Effector CD8-positive, alpha-beta T cell (primary cell): ENCODE data around the gene LTBP1.

Experiments used
- DNase-seq: peaks from one replicate; lab custom pipeline; 2025; lab: John Stamatoyannopoulos, UW

The LTBP1 gene

GRCh38 chr2:33118651-33119050, 171.9 kb downstream of the LTBP1 start:
- DNase-seq: no peak

- DNase-seq: no peak
These were observed 174.7 kb downstream of the LTBP1 start for GRCh38 chr2:33121416-33121815.

DNA sequence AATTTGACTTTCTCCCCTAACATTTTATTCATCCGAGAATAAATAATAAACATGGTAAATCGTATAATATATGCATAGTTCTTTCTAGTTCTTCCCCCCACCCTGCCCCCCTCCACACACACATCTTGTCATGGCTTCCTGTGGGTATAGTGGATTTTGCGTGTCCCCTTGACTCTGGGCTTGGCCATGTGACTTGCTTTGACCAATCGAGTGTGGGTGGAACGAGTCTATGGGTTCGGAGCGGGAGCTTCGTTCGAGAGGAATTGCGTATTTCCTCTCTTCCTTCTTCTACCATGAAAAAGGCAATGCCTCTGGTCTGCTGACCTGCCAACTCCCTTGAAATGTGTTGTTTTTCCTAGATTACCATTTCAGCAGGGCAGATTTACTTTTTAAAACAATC, 175.2 kb downstream of the LTBP1 start:
- DNase-seq: no peak

GRCh38 chr2:33122726-33123125, 176.0 kb downstream of the LTBP1 start:
- DNase-seq: no peak

DNA sequence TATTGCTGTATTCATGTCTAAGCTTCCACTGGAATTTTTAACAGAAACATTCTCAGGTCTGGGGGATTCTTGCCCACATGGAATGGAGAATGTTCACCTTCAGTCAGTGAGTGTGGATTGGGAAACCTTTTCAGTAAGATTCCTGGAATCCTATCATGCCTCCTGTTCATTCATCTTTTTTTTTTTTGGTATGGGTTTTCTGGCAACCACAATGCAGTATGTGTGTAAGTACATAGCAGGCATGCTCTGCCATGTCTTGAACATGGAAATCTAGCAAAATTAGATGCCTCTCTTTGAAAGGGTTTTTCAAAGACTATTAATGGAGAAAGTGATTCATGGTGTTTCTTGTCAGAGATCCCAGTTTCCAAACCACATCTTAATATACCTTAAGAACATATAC, 176.5 kb downstream of the LTBP1 start:
- DNase-seq: no peak

GRCh38 chr2:33126552-33126951, 179.8 kb downstream of the LTBP1 start:
- no peak for DNase-seq

DNA sequence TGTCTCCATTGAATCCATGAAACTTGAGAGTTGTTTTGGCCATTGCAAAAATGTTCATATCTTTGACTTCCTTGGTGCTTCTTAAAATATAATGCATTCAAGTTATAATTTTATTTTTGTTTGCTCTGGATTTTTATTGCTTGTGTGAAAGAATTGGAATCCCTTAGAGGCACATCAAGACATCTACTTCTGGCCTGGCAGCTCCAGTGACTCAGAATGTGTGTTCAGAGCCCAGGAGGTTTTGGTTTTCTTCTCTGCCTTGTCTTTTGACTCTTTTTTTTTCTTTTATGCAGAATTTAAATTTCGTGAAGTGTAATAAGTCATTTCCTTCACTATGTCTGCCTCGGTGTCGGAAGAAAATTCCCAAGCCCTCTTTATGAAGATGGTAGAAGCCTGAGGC, 180.2 kb downstream of the LTBP1 start:
- no peak for DNase-seq

GRCh38 chr2:33129263-33130053, 182.7 kb downstream of the LTBP1 start:
- no peak for DNase-seq

GRCh38 chr2:33130054-33130447, 183.3 kb downstream of the LTBP1 start:
- DNase-seq: no peak

- no peak for DNase-seq
These were observed 183.8 kb downstream of the LTBP1 start for GRCh38 chr2:33130544-33130943.

- DNase-seq: no peak
These were observed 184.4 kb downstream of the LTBP1 start for GRCh38 chr2:33131111-33131510.

DNA sequence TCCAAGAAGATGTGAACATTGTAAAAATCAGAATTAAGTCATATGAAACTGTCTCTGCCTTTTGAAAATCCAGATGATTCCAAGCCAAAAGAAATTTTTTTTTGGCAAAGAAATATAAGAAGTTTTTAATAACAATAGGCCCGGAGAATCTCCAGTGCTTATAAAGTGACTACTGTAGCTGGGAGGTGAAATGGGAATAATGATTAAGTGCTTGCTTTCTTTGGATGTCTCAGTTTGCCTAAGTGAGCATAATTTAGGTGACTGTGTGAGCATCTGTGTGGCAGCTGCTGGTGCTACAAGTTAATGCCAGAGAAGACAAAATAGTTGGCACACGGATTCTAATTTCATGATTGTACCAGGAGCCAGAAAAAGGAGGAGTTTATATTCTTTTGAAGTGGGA, 185.0 kb downstream of the LTBP1 start:
- no peak for DNase-seq

DNA sequence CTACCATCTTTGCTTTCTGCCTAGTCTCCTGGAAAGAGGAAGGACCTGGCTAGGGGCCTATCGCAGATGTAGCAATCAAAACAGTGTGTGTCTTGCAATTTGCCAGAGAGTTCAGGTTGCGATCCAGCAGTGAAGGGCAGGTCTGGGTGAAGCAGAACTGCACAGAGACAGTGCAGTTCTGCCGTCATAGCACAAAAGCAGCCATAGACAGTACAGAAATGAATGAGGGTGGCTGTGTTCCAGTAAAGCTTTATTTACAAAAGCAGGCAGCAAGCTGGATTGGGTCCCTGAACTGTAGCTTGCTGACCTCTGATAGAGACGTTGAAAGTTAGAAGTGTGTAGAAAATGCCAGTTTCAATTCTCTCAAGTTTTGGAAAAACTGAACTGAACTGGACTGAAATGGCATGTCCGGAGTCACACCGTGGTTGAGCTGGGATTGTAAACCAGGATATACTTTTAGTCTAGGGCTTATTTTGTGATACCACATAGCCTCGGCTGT, 186.8 kb downstream of the LTBP1 start:
- no peak for DNase-seq

GRCh38 chr2:33134086-33134771, 187.5 kb downstream of the LTBP1 start:
- no peak for DNase-seq

DNA sequence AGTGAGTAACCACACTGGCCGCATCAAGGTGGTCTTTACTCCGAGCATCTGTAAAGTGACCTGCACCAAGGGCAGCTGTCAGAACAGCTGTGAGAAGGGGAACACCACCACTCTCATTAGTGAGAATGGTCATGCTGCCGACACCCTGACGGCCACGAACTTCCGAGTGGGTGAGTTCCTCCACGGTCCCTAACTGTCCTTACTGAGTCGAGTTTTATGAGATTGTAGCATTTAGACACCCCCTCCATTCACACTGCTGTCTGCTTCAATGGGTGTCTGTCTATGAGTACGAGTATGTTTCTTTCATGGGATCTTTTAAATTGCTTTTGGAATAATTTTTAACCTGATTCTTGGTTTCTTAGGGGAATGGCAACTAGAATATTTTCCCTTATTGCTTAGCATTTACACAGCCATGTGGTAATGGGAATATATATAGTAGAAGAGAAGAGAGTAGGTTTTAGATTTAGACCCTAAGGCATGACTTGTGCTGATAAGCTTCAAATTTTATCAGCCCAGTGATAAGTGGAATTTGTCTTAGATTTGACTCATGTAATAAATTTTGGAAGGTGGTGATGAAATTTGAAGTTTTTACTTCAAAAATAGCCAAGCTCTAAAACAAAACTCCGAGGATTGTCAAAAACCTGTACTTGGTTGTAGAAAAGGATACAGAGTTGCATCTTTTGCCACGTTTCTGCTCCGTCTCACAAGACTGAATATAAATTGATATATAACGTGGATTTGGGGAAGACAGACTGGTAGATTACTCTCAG, 188.2 kb downstream of the LTBP1 start:
- no peak for DNase-seq

GRCh38 chr2:33135645-33136044, 188.9 kb downstream of the LTBP1 start:
- no peak for DNase-seq

- no peak for DNase-seq
These were observed 189.3 kb downstream of the LTBP1 start for GRCh38 chr2:33136056-33136455.

DNA sequence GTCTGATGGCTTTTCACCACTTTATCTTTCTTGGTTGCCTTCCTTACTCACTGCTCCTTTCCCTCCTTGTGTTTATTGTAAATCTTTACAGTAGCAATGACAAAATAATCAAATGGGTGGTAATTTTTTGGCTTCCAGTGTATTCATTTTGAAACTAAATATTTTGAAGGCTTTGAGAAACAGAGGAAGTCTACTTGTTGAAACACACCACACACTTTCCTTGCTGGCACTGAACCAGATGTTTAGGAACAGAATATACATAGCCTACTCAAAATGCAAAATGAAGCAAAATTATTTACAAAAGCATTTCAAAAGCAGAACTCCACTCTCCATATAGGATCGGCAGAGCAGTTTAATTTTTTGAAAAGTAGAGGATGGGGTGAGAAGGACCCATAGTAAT, 189.8 kb downstream of the LTBP1 start:
- DNase-seq: no peak

GRCh38 chr2:33137331-33137730, 190.6 kb downstream of the LTBP1 start:
- DNase-seq: no peak

- DNase-seq: no peak
These were observed 193.2 kb downstream of the LTBP1 start for GRCh38 chr2:33139949-33140348.

DNA sequence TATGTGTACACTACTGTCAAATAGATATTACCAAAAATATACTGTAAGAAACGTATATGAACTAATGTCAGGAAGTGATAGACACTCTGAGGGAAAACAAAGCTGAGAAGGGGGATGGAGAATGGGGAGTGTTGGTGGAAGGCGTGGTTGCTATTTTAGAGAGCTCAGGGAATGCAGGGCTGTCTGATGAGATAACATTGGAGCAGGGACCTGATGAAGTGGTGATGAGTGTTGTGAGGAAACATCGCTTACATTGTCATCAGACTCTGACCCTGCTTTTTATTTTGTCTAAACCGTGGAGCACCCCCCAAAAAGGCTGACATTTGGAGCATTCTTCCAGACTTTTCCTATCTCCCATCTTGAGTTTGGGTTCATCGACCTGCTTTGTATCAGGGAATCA, 194.7 kb downstream of the LTBP1 start:
- DNase-seq: no peak

- no peak for DNase-seq
These were observed 196.1 kb downstream of the LTBP1 start for GRCh38 chr2:33142810-33143209.

- DNase-seq: no peak
These were observed 197.5 kb downstream of the LTBP1 start for GRCh38 chr2:33144243-33144642.
